SK-N-SH (cell line): ENCODE data around the gene KCNE3.

Source experiments
- GABPA ChIP-seq: IDR thresholded peaks from 2 replicates; pipeline ENCODE4 v1.4.0; 2012; ENCODE audit warnings: low read depth, mild to moderate bottlenecking
- MXI1 ChIP-seq: IDR thresholded peaks from 2 replicates; pipeline ENCODE4 v1.6.1; 2012; ENCODE audit warnings: mild to moderate bottlenecking, low read depth, low read length, improper control_type of control experiment
- TAF1 ChIP-seq: IDR thresholded peaks from 2 replicates; pipeline ENCODE4 v1.6.1; 2012; ENCODE audit warnings: low read depth, mild to moderate bottlenecking, low read length, moderate library complexity, borderline replicate concordance
- TF ChIP-seq, protein P1 (sequence below): fragments of 200-600 bp; sonication (generic); IDR thresholded peaks from 2 replicates; pipeline ENCODE4 v1.6.1; 2017; ENCODE audit warnings: antibody characterized with exemption, mild to moderate bottlenecking, moderate library complexity

GRCh38 chr11:74468058-74468457 lies 709 bp upstream of the KCNE3 start:
- TF ChIP-seq, protein P1, sequence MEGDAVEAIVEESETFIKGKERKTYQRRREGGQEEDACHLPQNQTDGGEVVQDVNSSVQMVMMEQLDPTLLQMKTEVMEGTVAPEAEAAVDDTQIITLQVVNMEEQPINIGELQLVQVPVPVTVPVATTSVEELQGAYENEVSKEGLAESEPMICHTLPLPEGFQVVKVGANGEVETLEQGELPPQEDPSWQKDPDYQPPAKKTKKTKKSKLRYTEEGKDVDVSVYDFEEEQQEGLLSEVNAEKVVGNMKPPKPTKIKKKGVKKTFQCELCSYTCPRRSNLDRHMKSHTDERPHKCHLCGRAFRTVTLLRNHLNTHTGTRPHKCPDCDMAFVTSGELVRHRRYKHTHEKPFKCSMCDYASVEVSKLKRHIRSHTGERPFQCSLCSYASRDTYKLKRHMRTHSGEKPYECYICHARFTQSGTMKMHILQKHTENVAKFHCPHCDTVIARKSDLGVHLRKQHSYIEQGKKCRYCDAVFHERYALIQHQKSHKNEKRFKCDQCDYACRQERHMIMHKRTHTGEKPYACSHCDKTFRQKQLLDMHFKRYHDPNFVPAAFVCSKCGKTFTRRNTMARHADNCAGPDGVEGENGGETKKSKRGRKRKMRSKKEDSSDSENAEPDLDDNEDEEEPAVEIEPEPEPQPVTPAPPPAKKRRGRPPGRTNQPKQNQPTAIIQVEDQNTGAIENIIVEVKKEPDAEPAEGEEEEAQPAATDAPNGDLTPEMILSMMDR: no peak
- TF ChIP-seq MXI1 (no peak), TAF1 (no peak), GABPA (no peak)
